HEK293 (cell line): ENCODE results near the gene DPF3.

ENCODE experiments used
- CTCF ChIA-PET: fragments of 350-600 bp; formaldehyde crosslinking; extraction: SDS; loops from one replicate; lab custom pipeline; 2021; ENCODE audit warnings: antibody characterized with exemption; lab: Yijun Ruan, JAX
- POLR2A ChIA-PET: fragments of 300-600 bp; formaldehyde crosslinking; extraction: SDS; loops from one replicate; lab custom pipeline; 2020; ENCODE audit warnings: antibody characterized with exemption, inconsistent platforms; lab: Yijun Ruan, JAX
- H3K27ac ChIP-seq: fragments of 200-500 bp; sonication (Bioruptor generic); 2 replicates; pipeline ENCODE4 v1.5.1; 2014; ENCODE audit warnings: low read depth, low read length, control low read depth, inconsistent platforms; ENCODE audit errors: extremely low read depth
- H3K36me3 ChIP-seq, 2 experiments: fragments of 200-500 bp in 1 of 2; sonication (Bioruptor generic) in 1 of 2; 1 replicate in 1 of 2; 2 replicates in 1 of 2; pipeline ENCODE4 v1.5.1; 2014 to 2017; ENCODE audit warnings: inconsistent platforms in 2 of 2, low read length in 2 of 2; ENCODE audit not compliant: control insufficient read depth in 2 of 2, insufficient read depth in 1 of 2
- H3K4me1 ChIP-seq: fragments of 200-500 bp; sonication (Bioruptor generic); 2 replicates; pipeline ENCODE4 v1.5.1; 2014; ENCODE audit warnings: mild to moderate bottlenecking, low read length, inconsistent platforms; ENCODE audit not compliant: control insufficient read depth, insufficient read depth
- H3K4me3 ChIP-seq: 2 replicates; pipeline ENCODE4 v1.5.1; 2011; ENCODE audit warnings: low read depth, mild to moderate bottlenecking, control low read depth, low read length, moderate library complexity
- H3K9me3 ChIP-seq: fragments of 200-500 bp; sonication (Bioruptor generic); 2 replicates; pipeline ENCODE4 v1.5.1; 2014; ENCODE audit warnings: low read depth, low read length, inconsistent platforms; ENCODE audit not compliant: control insufficient read depth, insufficient read depth
- FEZF1 ChIP-seq: fragments of 450-650 bp; formaldehyde crosslinking; IDR thresholded peaks from 2 replicates; pipeline ENCODE4 v1.5.1; 2016; ENCODE audit warnings: missing biosample characterization, missing genetic modification characterization
- GLI2 ChIP-seq: fragments of 450-650 bp; formaldehyde crosslinking; IDR thresholded peaks from 2 replicates; pipeline ENCODE4; 2017; ENCODE audit warnings: missing biosample characterization, missing genetic modification characterization, low read depth, borderline replicate concordance
- GLIS2 ChIP-seq: fragments of 450-650 bp; formaldehyde crosslinking; IDR thresholded peaks from 2 replicates; pipeline ENCODE4 v1.5.1; 2016; ENCODE audit warnings: missing biosample characterization, missing genetic modification characterization
- KLF7 ChIP-seq: fragments of 450-650 bp; formaldehyde crosslinking; IDR thresholded peaks from 2 replicates; pipeline ENCODE4 v1.5.1; 2016; ENCODE audit warnings: missing biosample characterization, missing genetic modification characterization, borderline replicate concordance
- OSR2 ChIP-seq: fragments of 450-650 bp; formaldehyde crosslinking; IDR thresholded peaks from 2 replicates; pipeline ENCODE4 v1.5.1; 2016; ENCODE audit warnings: missing biosample characterization, missing genetic modification characterization
- PRDM1 ChIP-seq: fragments of 450-650 bp; formaldehyde crosslinking; IDR thresholded peaks from 2 replicates; pipeline ENCODE4; 2016; ENCODE audit warnings: missing biosample characterization, missing genetic modification characterization
- PRDM6 ChIP-seq: fragments of 450-650 bp; formaldehyde crosslinking; IDR thresholded peaks from 2 replicates; pipeline ENCODE4 v1.5.1; 2017; ENCODE audit warnings: missing biosample characterization, missing genetic modification characterization
- RBAK ChIP-seq: fragments of 450-650 bp; formaldehyde crosslinking; IDR thresholded peaks from 2 replicates; pipeline ENCODE4 v1.5.1; 2016; ENCODE audit warnings: missing biosample characterization, missing genetic modification characterization
- SP3 ChIP-seq: fragments of 450-650 bp; formaldehyde crosslinking; IDR thresholded peaks from 2 replicates; pipeline ENCODE4 v1.5.1; 2016; ENCODE audit warnings: missing biosample characterization, missing genetic modification characterization
- YY2 ChIP-seq: fragments of 450-650 bp; formaldehyde crosslinking; IDR thresholded peaks from 2 replicates; pipeline ENCODE4 v1.5.1; 2016; ENCODE audit warnings: missing biosample characterization, missing genetic modification characterization
- ZBTB21 ChIP-seq: fragments of 450-650 bp; formaldehyde crosslinking; IDR thresholded peaks from 2 replicates; pipeline ENCODE4 v1.5.1; 2017; ENCODE audit warnings: missing biosample characterization, missing genetic modification characterization
- ZEB2 ChIP-seq: fragments of 450-650 bp; formaldehyde crosslinking; IDR thresholded peaks from 2 replicates; pipeline ENCODE4 v1.5.1; 2016; ENCODE audit warnings: missing biosample characterization, missing genetic modification characterization
- ZFHX2 ChIP-seq: fragments of 450-650 bp; formaldehyde crosslinking; conservative IDR thresholded peaks from 2 replicates; pipeline ENCODE4 v1.5.1; 2016; ENCODE audit warnings: missing biosample characterization, missing genetic modification characterization
- ZNF10 ChIP-seq: fragments of 450-650 bp; formaldehyde crosslinking; IDR thresholded peaks from 2 replicates; pipeline ENCODE4 v1.5.1; 2017; ENCODE audit warnings: missing biosample characterization, missing genetic modification characterization
- ZNF266 ChIP-seq: fragments of 450-650 bp; formaldehyde crosslinking; IDR thresholded peaks from 2 replicates; pipeline ENCODE4 v1.5.1; 2016; ENCODE audit warnings: missing biosample characterization, missing genetic modification characterization, low read depth
- ZNF324 ChIP-seq: fragments of 450-650 bp; formaldehyde crosslinking; IDR thresholded peaks from 2 replicates; pipeline ENCODE4 v1.5.1; 2016; ENCODE audit warnings: missing biosample characterization, missing genetic modification characterization
- ZNF394 ChIP-seq: fragments of 450-650 bp; formaldehyde crosslinking; IDR thresholded peaks from 2 replicates; pipeline ENCODE4 v1.5.1; 2016; ENCODE audit warnings: missing biosample characterization, missing genetic modification characterization, mild to moderate bottlenecking, moderate library complexity, borderline replicate concordance
- ZNF473 ChIP-seq: fragments of 450-650 bp; formaldehyde crosslinking; IDR thresholded peaks from 2 replicates; pipeline ENCODE4 v1.5.1; 2017; ENCODE audit warnings: missing biosample characterization, missing genetic modification characterization
- ZNF529 ChIP-seq: fragments of 450-650 bp; formaldehyde crosslinking; IDR thresholded peaks from 2 replicates; pipeline ENCODE4 v1.5.1; 2017; ENCODE audit warnings: missing genetic modification characterization, missing biosample characterization; ENCODE audit not compliant: insufficient replicate concordance
- ZNF530 ChIP-seq: fragments of 450-650 bp; formaldehyde crosslinking; IDR thresholded peaks from 2 replicates; pipeline ENCODE4 v1.5.1; 2016; ENCODE audit warnings: low read depth, missing biosample characterization, missing genetic modification characterization
- ZNF544 ChIP-seq: fragments of 450-650 bp; formaldehyde crosslinking; IDR thresholded peaks from 2 replicates; pipeline ENCODE4 v1.5.0; 2017; ENCODE audit warnings: missing biosample characterization, missing genetic modification characterization
- ZNF558 ChIP-seq: fragments of 450-650 bp; formaldehyde crosslinking; IDR thresholded peaks from 2 replicates; pipeline ENCODE4 v1.5.1; 2016; ENCODE audit warnings: missing biosample characterization, missing genetic modification characterization
- ZNF561 ChIP-seq: fragments of 450-650 bp; IDR thresholded peaks from 2 replicates; pipeline ENCODE4 v1.5.1; 2018; ENCODE audit warnings: missing biosample characterization, missing genetic modification characterization, borderline replicate concordance
- ZNF571 ChIP-seq: fragments of 450-650 bp; formaldehyde crosslinking; IDR thresholded peaks from 2 replicates; pipeline ENCODE4 v1.5.0; 2017; ENCODE audit warnings: missing biosample characterization, missing genetic modification characterization
- ZNF580 ChIP-seq: fragments of 450-650 bp; formaldehyde crosslinking; IDR thresholded peaks from 2 replicates; pipeline ENCODE4 v1.5.1; 2016; ENCODE audit warnings: missing biosample characterization, missing genetic modification characterization
- ZNF596 ChIP-seq: fragments of 450-650 bp; IDR thresholded peaks from 2 replicates; pipeline ENCODE4 v1.5.0; 2018; ENCODE audit warnings: missing biosample characterization, mild to moderate bottlenecking, missing genetic modification characterization, moderate library complexity
- ZNF600 ChIP-seq: fragments of 450-650 bp; formaldehyde crosslinking; IDR thresholded peaks from 2 replicates; pipeline ENCODE4 v1.5.1; 2016; ENCODE audit warnings: missing biosample characterization, missing genetic modification characterization
- ZNF654 ChIP-seq: fragments of 450-650 bp; formaldehyde crosslinking; IDR thresholded peaks from 2 replicates; pipeline ENCODE4 v1.5.1; 2016; ENCODE audit warnings: low read depth, missing biosample characterization, missing genetic modification characterization
- ZNF792 ChIP-seq: fragments of 450-650 bp; formaldehyde crosslinking; IDR thresholded peaks from 2 replicates; pipeline ENCODE4 v1.5.1; 2016; ENCODE audit warnings: missing biosample characterization, missing genetic modification characterization
- ZNF830 ChIP-seq: fragments of 450-650 bp; IDR thresholded peaks from 2 replicates; pipeline ENCODE4 v1.5.0; 2018; ENCODE audit warnings: missing biosample characterization, missing genetic modification characterization, low read depth, mild to moderate bottlenecking, moderate library complexity
- ZSCAN5A ChIP-seq: fragments of 450-650 bp; formaldehyde crosslinking; IDR thresholded peaks from 2 replicates; pipeline ENCODE4 v1.5.1; 2016; ENCODE audit warnings: missing biosample characterization, missing genetic modification characterization

Gene DPF3

GRCh38 chr14:72753879-72754400 is 140.0 kb downstream of the DPF3 start:
- POLR2A ChIA-PET: no interaction called here
- TF ChIP-seq ZNF830: no peak
- no peak for TF ChIP-seq ZNF473
- TF ChIP-seq PRDM1 (tag by site-specific recombination): no peak
- TF ChIP-seq RBAK (tag by site-specific recombination): no peak
- no peak for TF ChIP-seq SP3 (tag by site-specific recombination)
- no peak for TF ChIP-seq ZFHX2 (tag by site-specific recombination)
- TF ChIP-seq ZNF324 (tag by site-specific recombination): no peak
- TF ChIP-seq FEZF1: no peak
- TF ChIP-seq ZNF571: no peak
- no peak for TF ChIP-seq ZNF394
- no peak for TF ChIP-seq PRDM6 (tag by site-specific recombination)
- no peak for TF ChIP-seq GLI2 (tag by site-specific recombination)
- no peak for TF ChIP-seq ZNF561 (tag by site-specific recombination)
- no peak for TF ChIP-seq GLIS2 (tag by site-specific recombination)
- TF ChIP-seq ZNF558 (tag by site-specific recombination): no peak
- no peak for TF ChIP-seq ZNF530 (tag by site-specific recombination)
- TF ChIP-seq YY2: no peak
- TF ChIP-seq ZNF596: no peak
- Histone ChIP-seq H3K36me3 (no peaks in the 10 kb centered on the region), H3K27ac (no peak overlapping the region), H3K4me1 (no peaks in the 10 kb centered on the region), H3K9me3 (no peaks in the 10 kb centered on the region), H3K4me3 (no peak overlapping the region)
- CTCF ChIA-PET: interaction anchor here (0.7 kb wide), 1 partner anchor 541 kb away, joined by 4 read pairs; no protein-coding TSS in a partner anchor

GRCh38 chr14:72753044-72753710 is 140.7 kb downstream of the DPF3 start:
- no peak overlapping the region for H3K4me3 ChIP-seq
- H3K4me1 ChIP-seq: no peaks in the 10 kb centered on the region
- TF ChIP-seq ZNF544 (tag by site-specific recombination) (no peak), OSR2 (tag by site-specific recombination) (no peak), ZNF600 (tag by site-specific recombination) (no peak), ZNF580 (no peak), ZNF10 (tag by site-specific recombination) (no peak), KLF7 (no peak), ZNF654 (tag by site-specific recombination) (no peak), ZNF529 (tag by site-specific recombination) (no peak), ZEB2 (tag by site-specific recombination) (no peak), ZNF266 (tag by site-specific recombination) (no peak), ZBTB21 (tag by site-specific recombination) (no peak), ZNF792 (no peak), ZSCAN5A (tag by site-specific recombination) (no peak)
- no peak overlapping the region for H3K27ac ChIP-seq
- ChIA-PET CTCF (interaction anchor here (0.7 kb wide), 1 partner anchor 542 kb away, joined by 4 read pairs; no protein-coding TSS in a partner anchor), POLR2A (no interaction called here)
- H3K9me3 ChIP-seq: no peaks in the 10 kb centered on the region
- no peaks in the 10 kb centered on the region for H3K36me3 ChIP-seq
